DOHH2 (cell line): Measurements from ENCODE around the gene GAB2.

Experiments
- EZH2phosphoT487 ChIP-seq: fragments of 200-600 bp; sonication (generic); IDR thresholded peaks from 2 replicates; pipeline ENCODE4 v1.6.1; 2017; ENCODE audit warnings: borderline replicate concordance, mild to moderate bottlenecking, antibody characterized with exemption, low read length, moderate library complexity, mixed read lengths
- TF ChIP-seq, protein P1 (sequence below): fragments of 200-600 bp; sonication (generic); IDR thresholded peaks from one replicate; pipeline ENCODE4 v1.5.1; 2014; ENCODE audit warnings: antibody characterized with exemption, mild to moderate bottlenecking, low read depth, low read length; ENCODE audit not compliant: poor library complexity, severe bottlenecking

GRCh38 chr11:78211565-78211964 is 206.1 kb downstream of the GAB2 start:
- TF ChIP-seq, protein P1, sequence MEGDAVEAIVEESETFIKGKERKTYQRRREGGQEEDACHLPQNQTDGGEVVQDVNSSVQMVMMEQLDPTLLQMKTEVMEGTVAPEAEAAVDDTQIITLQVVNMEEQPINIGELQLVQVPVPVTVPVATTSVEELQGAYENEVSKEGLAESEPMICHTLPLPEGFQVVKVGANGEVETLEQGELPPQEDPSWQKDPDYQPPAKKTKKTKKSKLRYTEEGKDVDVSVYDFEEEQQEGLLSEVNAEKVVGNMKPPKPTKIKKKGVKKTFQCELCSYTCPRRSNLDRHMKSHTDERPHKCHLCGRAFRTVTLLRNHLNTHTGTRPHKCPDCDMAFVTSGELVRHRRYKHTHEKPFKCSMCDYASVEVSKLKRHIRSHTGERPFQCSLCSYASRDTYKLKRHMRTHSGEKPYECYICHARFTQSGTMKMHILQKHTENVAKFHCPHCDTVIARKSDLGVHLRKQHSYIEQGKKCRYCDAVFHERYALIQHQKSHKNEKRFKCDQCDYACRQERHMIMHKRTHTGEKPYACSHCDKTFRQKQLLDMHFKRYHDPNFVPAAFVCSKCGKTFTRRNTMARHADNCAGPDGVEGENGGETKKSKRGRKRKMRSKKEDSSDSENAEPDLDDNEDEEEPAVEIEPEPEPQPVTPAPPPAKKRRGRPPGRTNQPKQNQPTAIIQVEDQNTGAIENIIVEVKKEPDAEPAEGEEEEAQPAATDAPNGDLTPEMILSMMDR = no peak
- TF ChIP-seq EZH2phosphoT487 = no peak
